IMR-90 (cell line): ENCODE measurements around the gene ADPGK. TPM values are rescaled to one million over a fixed set of nuclear protein-coding genes. Genes with fewer than 3 reads are reported as not detected.

Source experiments
- ATAC-seq: fragments of 200-7000 bp; cut with Tn5 transposase; 2 replicates; pipeline ENCODE4 v1.9.1; 2020; ENCODE audit warnings: low read depth, mild to moderate bottlenecking, moderate library complexity
- BruUV-seq: library from RNA; stranded (reverse); fragments of 400-500 nt; replicated peaks from 2 replicates; lab custom pipeline; 2021; lab: Mats Ljungman, UMichigan
- CTCF ChIA-PET: fragments of 300-600 bp; formaldehyde crosslinking; extraction: SDS; loops from one replicate; lab custom pipeline; 2021; ENCODE audit warnings: antibody characterized with exemption; lab: Yijun Ruan, JAX
- POLR2A ChIA-PET: fragments of 300-600 bp; sonication (Branson Sonifier 250); formaldehyde crosslinking; loops from one replicate; lab custom pipeline; 2022; ENCODE audit warnings: antibody characterized with exemption; ENCODE audit not compliant: unreplicated experiment; lab: Charles Lee
- DNase-seq: peaks from one replicate; pipeline ENCODE4 v3.0.0; 2013
- H2AFZ ChIP-seq: replicated peaks from 2 replicates; pipeline ENCODE3; 2013; ENCODE audit warnings: low read length, mild to moderate bottlenecking; ENCODE audit not compliant: poor library complexity
- H2AK5ac ChIP-seq: 2 replicates; pipeline ENCODE4 v1.6.1; 2013; ENCODE audit warnings: low read depth, low read length, inconsistent platforms
- H2AK9ac ChIP-seq: replicated peaks from 2 replicates; pipeline ENCODE3; 2013; ENCODE audit warnings: mild to moderate bottlenecking, low read depth, low read length, moderate library complexity; ENCODE audit not compliant: poor library complexity
- H2BK120ac ChIP-seq: 2 replicates; pipeline ENCODE4 v1.6.1; 2013; ENCODE audit warnings: low read depth, low read length, inconsistent platforms
- H2BK15ac ChIP-seq: 3 replicates; pipeline ENCODE4 v1.6.1; 2013; ENCODE audit warnings: low read depth, low read length, inconsistent platforms
- H2BK20ac ChIP-seq: 2 replicates; pipeline ENCODE4 v1.6.1; 2013; ENCODE audit warnings: low read depth, mild to moderate bottlenecking, inconsistent platforms, low read length, moderate library complexity
- H2BK5ac ChIP-seq: 2 replicates; pipeline ENCODE4 v1.6.1; 2013; ENCODE audit warnings: mild to moderate bottlenecking, low read depth, low read length, inconsistent platforms; ENCODE audit not compliant: poor library complexity, severe bottlenecking
- H3K14ac ChIP-seq: replicated peaks from 2 replicates; pipeline ENCODE4 v1.6.1; 2013; ENCODE audit warnings: low read depth, low read length, inconsistent platforms
- H3K18ac ChIP-seq: 2 replicates; pipeline ENCODE4 v1.6.1; 2013; ENCODE audit warnings: low read depth, low read length, control low read depth
- H3K23ac ChIP-seq: 2 replicates; pipeline ENCODE4 v1.6.1; 2013; ENCODE audit warnings: low read depth, low read length, inconsistent platforms
- H3K27ac ChIP-seq: 2 replicates; pipeline ENCODE4 v1.5.1; 2013; ENCODE audit warnings: mild to moderate bottlenecking, control low read depth, low read length; ENCODE audit not compliant: insufficient read depth
- H3K27me3 ChIP-seq: 2 replicates; pipeline ENCODE4 v1.6.1; 2013; ENCODE audit warnings: low read length; ENCODE audit not compliant: control insufficient read depth, insufficient read depth
- H3K36me3 ChIP-seq: 2 replicates; pipeline ENCODE4 v1.6.1; 2013; ENCODE audit warnings: low read length, mixed read lengths; ENCODE audit not compliant: control insufficient read depth, insufficient read depth
- H3K4ac ChIP-seq: 2 replicates; pipeline ENCODE4 v1.6.1; 2013; ENCODE audit warnings: low read depth, low read length, inconsistent platforms
- H3K4me1 ChIP-seq: 2 replicates; pipeline ENCODE4 v1.6.1; 2013; ENCODE audit warnings: low read length, mixed read lengths; ENCODE audit not compliant: control insufficient read depth, insufficient read depth
- H3K4me2 ChIP-seq: 2 replicates; pipeline ENCODE4 v1.6.1; 2013; ENCODE audit warnings: low read depth, mild to moderate bottlenecking, control low read depth, low read length, moderate library complexity
- H3K4me3 ChIP-seq: 2 replicates; pipeline ENCODE4 v1.5.1; 2013; ENCODE audit warnings: low read depth, mild to moderate bottlenecking, control low read depth, low read length, moderate library complexity; ENCODE audit not compliant: insufficient read depth
- H3K56ac ChIP-seq: 2 replicates; pipeline ENCODE4 v1.6.1; 2013; ENCODE audit warnings: low read length, inconsistent platforms; ENCODE audit not compliant: insufficient read depth; ENCODE audit errors: extremely low read depth
- H3K79me1 ChIP-seq, 2 experiments: 2 replicates each; pipeline ENCODE4 v1.6.1; 2013; ENCODE audit warnings: low read length in 2 of 2, inconsistent platforms in 1 of 2, low read depth in 1 of 2
- H3K9ac ChIP-seq: 2 replicates; pipeline ENCODE4 v1.6.1; 2013; ENCODE audit warnings: low read depth, low read length, control low read depth
- H3K9me1 ChIP-seq: 2 replicates; pipeline ENCODE4 v1.6.1; 2013; ENCODE audit warnings: low read length, inconsistent platforms; ENCODE audit not compliant: insufficient read depth
- H3K9me3 ChIP-seq: 2 replicates; pipeline ENCODE4 v1.6.1; 2013; ENCODE audit warnings: low read length; ENCODE audit not compliant: control insufficient read depth, insufficient read depth
- H4K20me1 ChIP-seq: 2 replicates; pipeline ENCODE4 v1.6.1; 2013; ENCODE audit warnings: low read length, inconsistent platforms; ENCODE audit not compliant: insufficient read depth
- H4K5ac ChIP-seq: 2 replicates; pipeline ENCODE4 v1.6.1; 2013; ENCODE audit warnings: mild to moderate bottlenecking, low read depth, low read length, control low read depth
- H4K8ac ChIP-seq, 2 experiments: 2 replicates each; pipeline ENCODE4 v1.6.1; 2013; ENCODE audit warnings: low read depth in 2 of 2, low read length in 2 of 2, control low read depth in 1 of 2, inconsistent platforms in 1 of 2
- H4K91ac ChIP-seq: 2 replicates; pipeline ENCODE4 v1.6.1; 2013; ENCODE audit warnings: low read depth, low read length, inconsistent platforms; ENCODE audit not compliant: insufficient read depth
- SMC3 ChIP-seq: fragments of 150-350 bp; IDR thresholded peaks from 2 replicates; pipeline ENCODE4 v1.6.1; 2016; ENCODE audit warnings: low read depth, mild to moderate bottlenecking, antibody characterized with exemption, low read length, moderate library complexity
- dilution Hi-C: fragments of 300-500 bp; cut with HindIII; formaldehyde crosslinking; loops from one replicate; pipeline ENCODE4 v1.14.3; 2018; ENCODE audit warnings: low sequenced_read_pairs; ENCODE audit not compliant: unreplicated experiment
- in situ Hi-C: fragments of 300-500 bp; cut with MboI; formaldehyde crosslinking; loops from 3 replicates; pipeline ENCODE4 v1.14.3; 2019; ENCODE audit warnings: low sequenced_read_pairs, inconsistent platforms, mixed read lengths
- intact Hi-C: fragments of 100-400 bp; cut with micrococcal nuclease; formaldehyde crosslinking; loops from 2 replicates; pipeline ENCODE4 v1.10.0; 2022
- polyA plus RNA-seq, 3 experiments: library from polyadenylated mRNA; depleted of rRNA; stranded (reverse); fragments of >200 nt; gene quantifications; 2 replicates each; pipeline ENCODE4 v1.2.3, GENCODE V29; 2012; ENCODE audit warnings: low replicate concordance in 1 of 3
- total RNA-seq: library from RNA; depleted of rRNA; stranded (reverse); fragments of >200 nt; gene quantifications from 2 replicates; pipeline ENCODE4 v1.2.3, GENCODE V29; 2012
- TF ChIP-seq, protein P1 (sequence below): conservative IDR thresholded peaks from 2 replicates; pipeline ENCODE4 v1.5.1; 2012; ENCODE audit warnings: mild to moderate bottlenecking, low read depth, low read length, improper control_type of control experiment

Gene ADPGK
- total and polyA plus RNA-seq, 2 of the 4 experiments (the other 2 are of a cell fraction), result 53.2 to 62.8 TPM

DNA sequence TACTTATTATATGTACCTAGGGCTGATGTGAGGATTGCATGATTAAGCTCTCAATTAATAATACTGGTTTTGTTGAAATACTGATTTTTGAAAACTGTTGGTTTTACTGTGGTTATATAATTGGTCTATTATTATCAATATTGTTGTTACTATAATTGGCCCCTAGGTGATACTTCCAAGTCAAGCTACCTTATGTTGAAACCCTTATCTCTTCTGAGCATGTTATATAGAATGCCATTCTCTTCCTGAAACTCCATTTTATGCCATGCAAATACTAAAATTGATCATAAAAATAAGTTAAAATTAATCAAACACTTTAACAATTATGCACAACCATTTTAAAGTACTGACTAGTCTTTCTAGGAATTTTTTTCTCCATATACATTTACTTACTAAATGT, 51.5 kb downstream of the ADPGK start:
- Histone ChIP-seq H3K9me3 (no peaks in the 10 kb centered on the region), H3K4ac (no peak overlapping the region), H2BK120ac (no peak overlapping the region), H3K79me1 (no peaks in the 10 kb centered on the region; a peak in 1 of 4 replicates), H3K4me3 (no peak overlapping the region), H2BK15ac (no peak overlapping the region), H3K9me1 (peaks cover 6% of the 10 kb centered on the region; the same call in 1 of the 2 replicates), H3K27me3 (no peaks in the 10 kb centered on the region), H3K9ac (no peak overlapping the region), H2BK20ac (no peak overlapping the region), H2BK5ac (no peak overlapping the region), H3K4me1 (peaks cover 4% of the 10 kb centered on the region), H2AK5ac (no peak overlapping the region), H3K18ac (no peak overlapping the region), H4K91ac (no peak overlapping the region), H4K8ac (no peak overlapping the region), H3K14ac (no peak overlapping the region), H4K5ac (no peak overlapping the region), H3K23ac (no peak overlapping the region), H3K36me3 (peaks cover 15% of the 10 kb centered on the region; the same call in 1 of the 2 replicates), H3K4me2 (no peak overlapping the region), H2AK9ac (no peak overlapping the region), H3K27ac (no peak overlapping the region), H2AFZ (no peak overlapping the region), H4K20me1 (no peaks in the 10 kb centered on the region), H3K56ac (no peak overlapping the region)
- TF ChIP-seq SMC3, result no peak
- TF ChIP-seq, protein P1, sequence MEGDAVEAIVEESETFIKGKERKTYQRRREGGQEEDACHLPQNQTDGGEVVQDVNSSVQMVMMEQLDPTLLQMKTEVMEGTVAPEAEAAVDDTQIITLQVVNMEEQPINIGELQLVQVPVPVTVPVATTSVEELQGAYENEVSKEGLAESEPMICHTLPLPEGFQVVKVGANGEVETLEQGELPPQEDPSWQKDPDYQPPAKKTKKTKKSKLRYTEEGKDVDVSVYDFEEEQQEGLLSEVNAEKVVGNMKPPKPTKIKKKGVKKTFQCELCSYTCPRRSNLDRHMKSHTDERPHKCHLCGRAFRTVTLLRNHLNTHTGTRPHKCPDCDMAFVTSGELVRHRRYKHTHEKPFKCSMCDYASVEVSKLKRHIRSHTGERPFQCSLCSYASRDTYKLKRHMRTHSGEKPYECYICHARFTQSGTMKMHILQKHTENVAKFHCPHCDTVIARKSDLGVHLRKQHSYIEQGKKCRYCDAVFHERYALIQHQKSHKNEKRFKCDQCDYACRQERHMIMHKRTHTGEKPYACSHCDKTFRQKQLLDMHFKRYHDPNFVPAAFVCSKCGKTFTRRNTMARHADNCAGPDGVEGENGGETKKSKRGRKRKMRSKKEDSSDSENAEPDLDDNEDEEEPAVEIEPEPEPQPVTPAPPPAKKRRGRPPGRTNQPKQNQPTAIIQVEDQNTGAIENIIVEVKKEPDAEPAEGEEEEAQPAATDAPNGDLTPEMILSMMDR, result no peak
- POLR2A ChIA-PET, result no interaction called here
- ATAC-seq (no peak), DNase-seq (no peak)
- in situ Hi-C loops, result no loop called here
- dilution Hi-C loops, result no loop called here
- intact Hi-C loops, result loop anchor here (2.0 kb wide), 1 partner anchor 459 kb away; no protein-coding TSS in a partner anchor
- no TSS peak for BruUV-seq
- CTCF ChIA-PET, result interaction anchor here (0.5 to 2.5 kb wide), 2 partner anchors 10 to 18 kb away, joined by 3 to 6 read pairs; no protein-coding TSS in a partner anchor
